CD1c-positive myeloid dendritic cell (primary cell): ENCODE data around the gene TTLL11.

ENCODE experiments used
- DNase-seq: peaks from one replicate; pipeline ENCODE4 v3.0.0-alpha.2; 2016; ENCODE audit errors: extremely low spot score

TTLL11 gene

GRCh38 chr9:122125509-122126330 is 32.6 kb upstream of the TTLL11 start:
- no peak for DNase-seq

- DNase-seq = peak; percentile 86
These were observed 32.0 kb upstream of the TTLL11 start for GRCh38 chr9:122125158-122125508.

- DNase-seq = no peak
These were observed 31.4 kb upstream of the TTLL11 start for GRCh38 chr9:122124528-122124927.

DNA sequence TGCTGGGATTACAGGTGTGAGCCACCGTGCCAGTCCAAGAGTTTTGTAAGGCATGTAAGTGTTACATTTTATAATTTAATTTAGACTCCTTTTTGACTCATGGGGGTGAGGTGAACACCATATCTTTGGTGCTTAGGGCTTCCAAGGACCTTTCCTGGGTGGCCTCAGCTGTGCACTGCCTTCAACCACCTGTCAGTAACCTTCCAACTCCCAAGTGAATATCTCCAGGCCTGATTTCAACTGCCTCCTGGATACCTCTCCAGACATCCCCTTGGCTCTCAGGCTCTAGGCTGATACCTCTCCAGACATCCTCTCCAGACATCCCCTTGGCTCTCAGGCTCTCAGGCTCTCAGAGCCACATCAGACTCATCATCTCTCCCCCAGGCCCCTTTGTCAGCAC is 30.9 kb upstream of the TTLL11 start:
- DNase-seq = no peak

DNA sequence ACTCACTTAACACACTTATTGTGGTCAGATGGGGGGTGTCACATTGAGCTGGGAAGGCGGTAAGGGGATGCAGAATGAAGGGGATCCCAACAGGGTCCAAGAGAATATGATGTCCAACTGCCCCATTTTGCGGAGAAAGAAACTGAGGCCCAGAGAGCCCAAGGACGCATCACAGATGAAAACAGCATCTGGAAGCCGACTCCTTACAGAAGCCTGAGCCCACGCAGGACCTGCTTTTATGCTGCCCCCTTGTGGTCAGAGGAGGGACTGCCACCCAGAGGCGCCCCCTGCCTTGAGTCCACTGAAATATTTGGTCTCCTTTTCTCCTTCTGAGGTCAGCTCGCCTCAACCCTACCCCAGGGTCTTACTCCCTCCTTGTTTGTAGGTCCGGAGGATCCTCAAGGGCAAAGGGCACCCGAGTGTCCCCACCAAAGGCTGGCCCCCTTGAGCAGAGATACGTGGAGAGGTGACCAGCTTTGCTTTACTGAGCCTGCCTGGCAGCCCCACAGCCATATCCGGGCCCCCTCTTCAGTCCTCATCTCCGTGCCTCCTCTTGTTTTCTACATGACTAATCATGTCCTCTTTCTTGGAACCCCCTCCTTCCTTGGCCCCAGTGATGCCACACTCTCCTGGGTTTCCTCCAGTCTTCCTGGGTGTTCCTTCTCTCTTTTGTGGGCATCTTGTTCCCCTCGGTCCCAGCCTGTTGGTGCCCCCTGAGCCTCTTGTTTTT is 30.0 kb upstream of the TTLL11 start:
- DNase-seq = peak; percentile 83

DNA sequence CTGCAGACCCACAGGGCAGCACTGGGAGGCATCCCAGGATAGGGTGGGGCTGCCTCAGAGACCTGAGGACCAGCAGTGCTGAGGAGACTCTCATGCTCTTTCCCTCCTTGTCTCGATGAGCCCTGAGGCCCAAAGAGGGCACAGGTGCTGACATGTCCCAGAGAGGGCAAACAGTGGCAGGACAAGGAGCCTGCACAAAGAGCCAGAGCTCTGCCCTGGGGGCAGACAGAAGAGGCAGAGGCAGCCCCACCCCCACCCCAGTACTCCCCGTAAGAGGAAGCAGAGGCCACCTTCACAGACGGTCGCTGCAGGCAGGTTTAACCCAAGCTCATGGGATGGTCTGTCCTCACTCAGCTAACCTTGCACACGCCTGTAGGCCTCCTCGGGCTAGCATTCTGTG is 29.4 kb upstream of the TTLL11 start:
- no peak for DNase-seq

DNA sequence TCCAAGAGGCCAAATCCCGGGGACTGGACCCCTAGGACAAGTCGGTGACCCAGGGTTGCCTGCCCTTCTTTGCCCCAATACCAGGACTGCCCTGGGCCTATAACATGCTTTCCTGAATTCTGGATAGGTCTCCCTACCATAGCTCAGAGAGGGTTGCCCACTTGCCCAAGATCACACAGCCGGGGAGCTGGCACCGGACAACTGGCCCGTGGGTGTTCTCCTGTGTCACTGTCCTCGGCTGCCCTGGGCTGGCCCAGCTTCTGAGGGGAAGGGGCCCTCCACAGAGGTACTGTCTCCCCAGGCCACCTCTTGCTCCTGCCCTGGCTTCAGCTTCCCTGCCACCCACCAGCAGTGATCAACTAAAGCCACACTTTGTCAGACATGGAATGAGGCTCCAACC is 28.8 kb upstream of the TTLL11 start:
- DNase-seq = no peak

DNA sequence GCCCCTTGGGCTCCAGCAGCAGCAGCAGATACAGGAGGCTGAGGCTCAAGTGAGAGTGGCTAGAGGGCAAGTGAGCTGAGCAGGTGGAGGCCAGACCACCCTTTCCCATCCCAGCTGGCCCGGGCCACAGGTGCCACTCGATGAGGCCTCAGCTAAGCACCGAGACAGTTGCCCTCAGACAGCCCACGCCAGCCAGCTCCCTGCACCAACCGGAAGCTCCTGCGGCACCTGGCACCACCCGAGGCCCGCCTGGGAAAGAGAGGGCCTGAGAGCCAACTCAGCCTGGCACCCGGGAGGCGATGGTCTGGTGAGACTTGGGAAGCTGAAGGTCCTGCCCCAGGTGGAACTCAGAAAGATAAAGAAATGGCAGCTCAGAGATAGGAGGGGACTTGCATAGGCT is 28.3 kb upstream of the TTLL11 start:
- no peak for DNase-seq

DNA sequence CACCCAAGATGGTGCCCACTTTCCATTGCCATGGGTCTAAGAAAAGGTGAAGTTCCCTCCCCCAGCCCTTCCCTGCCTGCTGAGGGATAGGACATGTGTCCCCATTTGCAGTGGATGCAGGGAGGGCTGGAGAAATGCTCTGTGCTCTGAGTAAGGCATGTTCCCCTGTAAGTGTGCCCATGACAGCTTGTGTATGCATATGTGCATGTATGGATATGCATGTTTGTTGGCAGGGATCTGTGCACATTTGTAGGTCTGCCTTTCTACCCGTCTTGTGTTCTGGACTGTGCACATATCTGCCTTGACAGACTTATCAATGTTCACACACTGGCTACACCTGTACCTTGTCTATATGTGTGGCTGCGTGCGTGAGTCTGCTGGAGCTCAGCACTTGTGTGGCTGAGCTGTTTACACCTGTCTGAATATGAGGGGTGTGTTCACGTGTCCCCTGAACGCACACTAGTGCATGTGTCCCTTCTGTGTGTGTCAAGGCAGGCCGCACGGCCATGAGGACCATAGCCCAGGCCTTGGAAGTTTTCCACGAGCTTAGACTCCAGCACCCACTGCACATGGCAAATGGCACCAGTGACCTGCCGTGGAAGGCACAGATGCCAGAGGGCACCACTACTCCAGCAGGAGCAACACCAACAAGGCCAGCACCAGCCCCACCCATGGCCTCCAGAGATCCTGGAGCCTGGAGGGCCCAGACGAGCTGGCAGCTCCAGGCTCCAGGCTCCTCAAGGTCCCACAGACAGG is 27.4 kb upstream of the TTLL11 start:
- DNase-seq = no peak

GRCh38 chr9:122119721-122120120 is 26.6 kb upstream of the TTLL11 start:
- DNase-seq = no peak

DNA sequence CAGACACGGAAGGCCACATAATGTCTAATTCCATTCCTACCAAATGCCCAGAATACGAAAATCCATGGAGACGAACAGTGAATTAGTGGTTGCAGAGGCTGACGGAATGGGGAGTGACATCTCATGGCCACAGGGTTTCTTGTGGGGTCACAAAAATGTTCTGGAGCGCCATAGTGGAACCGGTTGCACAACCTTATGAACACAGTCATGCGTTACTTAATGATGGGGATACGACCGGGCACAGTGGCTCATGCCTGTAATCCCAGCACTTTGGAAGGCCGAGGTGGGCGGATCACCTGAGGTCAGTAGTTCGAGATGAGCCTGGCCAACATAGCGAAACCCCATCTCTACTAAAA is 26.0 kb upstream of the TTLL11 start:
- no peak for DNase-seq

DNA sequence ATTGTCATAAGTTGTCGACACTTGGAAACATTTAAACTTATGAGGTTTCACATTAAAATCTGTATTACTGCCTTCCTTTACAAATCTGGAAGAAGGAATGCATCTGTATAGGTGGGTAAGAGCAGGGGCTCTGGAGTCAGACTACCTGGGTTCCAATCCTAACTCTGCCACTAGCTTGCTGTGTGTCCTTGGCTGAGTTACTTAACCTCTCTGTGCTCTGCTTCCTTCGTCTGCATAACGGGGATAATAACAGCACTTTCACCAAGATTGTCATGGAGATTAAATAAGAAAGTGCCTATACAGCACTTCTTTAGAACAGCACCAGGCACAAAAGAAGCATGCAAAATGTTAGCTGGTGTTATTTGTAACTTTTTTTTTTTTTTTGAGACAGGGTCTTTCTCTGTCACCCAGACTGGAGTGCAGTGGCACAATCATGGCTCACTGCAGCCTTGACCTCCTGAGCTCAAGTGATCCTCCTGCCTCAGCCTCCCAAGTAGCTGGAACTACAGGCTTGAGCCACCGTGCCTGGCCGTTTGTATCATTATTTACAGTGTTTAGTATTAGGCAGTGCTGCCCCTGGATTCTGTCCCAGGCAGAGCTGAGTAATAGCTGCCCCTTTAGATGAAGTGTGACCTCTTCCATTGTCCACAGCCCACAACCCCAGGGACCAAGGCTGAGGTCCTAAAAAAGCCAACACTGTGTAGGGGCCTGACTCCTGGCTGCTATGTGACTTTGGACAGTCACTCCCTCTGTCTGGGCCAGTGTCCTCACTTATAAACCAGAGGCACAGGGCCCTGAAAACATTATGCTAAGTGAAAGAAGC is 25.4 kb upstream of the TTLL11 start:
- no peak for DNase-seq

DNA sequence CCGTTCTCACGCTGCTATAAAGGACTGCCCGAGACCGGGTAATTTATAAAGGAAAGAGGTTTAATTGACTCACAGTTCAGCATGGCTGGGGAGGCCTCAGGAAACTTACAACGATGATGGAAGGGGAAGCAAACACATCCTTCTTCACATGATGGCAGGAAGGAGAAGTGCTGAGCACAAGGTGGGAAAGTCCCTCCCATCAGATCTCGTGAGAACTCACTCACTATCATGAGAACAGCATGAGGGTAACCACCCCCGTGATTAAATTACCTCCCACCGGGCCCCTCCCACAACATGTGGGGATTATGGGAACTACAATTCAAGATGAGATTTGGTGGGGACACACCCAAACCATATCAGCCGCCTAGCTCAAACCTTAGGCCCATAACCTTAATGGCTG is 24.1 kb upstream of the TTLL11 start:
- peak; percentile 17 for DNase-seq

DNA sequence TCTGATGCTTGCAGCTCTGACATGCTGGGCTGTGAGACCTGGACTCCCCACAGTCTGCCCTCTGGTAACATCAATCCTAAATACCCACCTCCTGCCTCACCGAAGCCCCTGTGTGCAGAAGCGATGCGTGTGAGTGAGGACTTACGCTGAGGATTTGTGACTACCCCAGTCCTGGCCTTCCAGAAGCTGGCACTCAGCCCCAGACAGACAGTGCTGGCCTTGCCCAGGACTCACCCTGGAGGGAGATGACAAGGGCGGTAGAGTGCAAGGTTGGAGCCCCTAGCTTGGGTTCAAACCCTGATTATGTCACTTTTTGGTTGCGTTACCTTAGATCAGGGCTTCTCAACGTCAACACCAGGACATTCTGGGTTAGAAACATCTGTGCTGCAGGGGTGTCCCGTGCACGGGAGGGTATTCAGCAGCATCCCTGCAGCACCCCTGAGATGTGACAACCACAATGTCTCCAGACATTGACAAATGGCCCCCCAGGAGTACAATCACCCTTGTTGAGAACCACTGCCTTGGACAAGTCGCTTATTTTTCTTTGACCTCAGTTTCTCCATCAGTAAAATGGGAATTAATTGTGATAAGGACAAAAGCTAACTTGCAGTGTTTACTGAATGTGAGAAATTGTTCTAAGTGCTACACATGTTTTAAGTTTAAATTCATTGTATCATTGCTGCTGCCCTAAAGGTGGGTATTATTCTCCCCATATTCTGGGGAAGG is 23.5 kb upstream of the TTLL11 start:
- no peak for DNase-seq

DNA sequence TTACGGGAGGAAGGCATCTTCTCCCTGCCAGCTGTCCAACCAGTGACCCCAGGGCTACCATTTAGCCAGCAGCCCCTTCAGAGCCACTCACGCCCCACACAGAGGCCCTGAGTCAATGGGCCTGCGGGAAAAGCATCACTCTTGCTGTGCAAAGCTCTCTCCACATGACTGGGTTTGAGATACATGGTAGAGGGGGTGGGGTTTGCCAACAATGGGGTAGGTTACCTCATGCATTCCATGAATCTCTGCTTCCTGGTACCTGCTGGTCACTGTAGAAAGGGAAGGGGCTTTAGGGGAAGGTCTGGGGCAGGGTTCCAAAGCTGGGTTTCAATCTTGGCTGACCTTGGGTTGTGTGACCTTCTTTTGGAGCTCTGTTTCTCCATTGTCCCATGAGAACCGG is 22.9 kb upstream of the TTLL11 start:
- DNase-seq = no peak

- no peak for DNase-seq
These were observed 22.3 kb upstream of the TTLL11 start for GRCh38 chr9:122115176-122116035.

DNA sequence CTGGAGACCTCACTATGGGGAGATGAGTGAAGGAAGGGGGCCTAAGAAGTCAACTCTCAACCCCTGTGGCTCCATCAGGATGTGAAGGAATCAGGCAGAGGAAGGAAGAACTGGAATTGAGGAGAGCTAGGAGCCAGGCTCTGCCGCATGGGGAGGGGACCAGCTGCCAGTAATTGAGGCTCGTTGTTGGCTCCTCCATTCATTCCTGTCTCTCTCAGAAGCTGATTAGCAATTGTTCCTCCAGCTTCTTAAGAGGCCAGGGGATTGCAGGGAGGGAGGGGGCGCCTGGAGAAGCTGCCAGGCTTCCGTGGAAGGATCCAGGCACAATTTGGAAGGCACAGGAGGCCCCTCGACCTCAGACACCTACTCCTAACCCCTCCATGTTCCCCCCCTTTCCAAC is 20.5 kb upstream of the TTLL11 start:
- no peak for DNase-seq

DNA sequence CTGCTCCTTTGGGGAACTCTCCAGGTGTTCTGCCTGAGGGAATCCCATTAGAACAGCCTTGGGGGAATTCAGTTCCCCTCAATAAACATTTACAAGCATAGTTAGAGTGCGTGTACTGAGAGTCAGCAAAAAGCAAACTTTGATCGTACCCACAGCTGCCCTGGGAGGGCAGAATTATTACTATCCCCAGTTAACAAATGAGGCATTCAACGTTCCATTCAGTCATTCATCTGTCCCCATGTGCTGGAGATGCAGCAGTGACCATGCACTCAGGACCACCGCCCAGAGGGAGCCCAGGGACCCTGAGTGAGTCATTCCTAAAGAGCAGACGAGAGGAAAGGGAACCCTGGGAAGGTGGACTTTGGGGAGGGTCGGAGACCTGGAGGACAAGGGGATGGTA is 19.1 kb upstream of the TTLL11 start:
- DNase-seq = no peak

DNA sequence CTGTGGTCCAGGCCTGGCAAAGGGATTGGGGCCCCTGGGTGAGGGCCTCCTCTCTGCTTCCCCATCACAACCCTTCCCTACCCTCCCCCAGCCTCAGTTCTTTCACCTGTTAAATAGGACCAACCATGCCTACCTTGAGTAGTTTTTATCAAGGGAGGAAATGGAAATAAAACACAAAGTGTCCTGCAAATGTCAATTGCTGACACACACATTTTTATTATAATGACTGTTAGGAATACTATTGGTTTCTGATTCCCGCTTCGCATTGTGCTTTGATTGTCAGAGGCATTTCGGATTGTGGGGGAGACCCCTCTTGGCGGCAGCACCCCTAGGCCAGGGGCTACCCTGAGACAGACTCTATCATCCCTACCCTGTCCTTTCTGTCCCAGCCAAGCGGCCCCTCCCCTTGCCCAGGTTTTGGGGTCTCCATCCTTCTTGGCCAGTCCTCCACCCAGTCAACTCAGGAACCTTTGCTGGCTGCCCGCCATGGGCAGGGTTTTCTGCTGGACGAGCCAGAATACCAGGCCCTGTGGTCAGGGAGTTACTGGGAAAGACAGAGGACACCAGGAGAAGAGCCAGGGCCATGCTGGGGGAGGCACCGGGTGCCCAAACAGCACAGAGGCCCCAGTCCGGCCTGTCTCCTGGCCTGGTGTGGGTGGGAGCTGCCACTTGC is 18.4 kb upstream of the TTLL11 start:
- no peak for DNase-seq
